HG03097 (cell line): ENCODE results near the gene KDELR3.
A peak's percentile ranks its signal among the peaks of the same experiment; 100 is the strongest.

Experiments
- ATAC-seq: cut with Tn5 transposase; IDR thresholded peaks from one replicate; pipeline ENCODE4 v1.9.1; 2021; ENCODE audit not compliant: unreplicated experiment, low FRiP score

Gene KDELR3

GRCh38 chr22:38506118-38506962, 38.4 kb downstream of the KDELR3 start, which contains the start of gene DDX17:
Gene DDX17 (minus strand): TSS chr22:38506311.
- ATAC-seq = peak; percentile 91

GRCh38 chr22:38510416-38510970, 42.6 kb downstream of the KDELR3 start:
- ATAC-seq = no peak

- ATAC-seq = no peak
Observed at GRCh38 chr22:38513063-38513462, 45.2 kb downstream of the KDELR3 start.

GRCh38 chr22:38518620-38519019, 50.7 kb downstream of the KDELR3 start:
- ATAC-seq = no peak

GRCh38 chr22:38519453-38520250, 51.8 kb downstream of the KDELR3 start:
- ATAC-seq = no peak

- ATAC-seq = no peak
Observed at GRCh38 chr22:38523029-38523428, 55.1 kb downstream of the KDELR3 start.

GRCh38 chr22:38523479-38523878, 55.6 kb downstream of the KDELR3 start:
- ATAC-seq = no peak

GRCh38 chr22:38524429-38524828, 56.5 kb downstream of the KDELR3 start:
- no peak for ATAC-seq

- no peak for ATAC-seq
Observed at GRCh38 chr22:38531251-38531938, 63.5 kb downstream of the KDELR3 start.
